ENCODE measurements around the gene OAS3. TPM values are rescaled to one million over a fixed set of nuclear protein-coding genes. Genes with fewer than 3 reads are reported as not detected.

OAS3 gene
- total and polyA plus RNA-seq, 10 of the 15 experiments (the other 5 are each of a cell fraction or from before 2014, with no cell fraction given) = 5.1 to 107 (median 18.0) TPM

GRCh38 chr12:112933129-112933505 lies 5.2 kb upstream of the OAS3 start:
- TF ChIP-seq TBL1XR1 (IDR thresholded peaks at IDR 0.05; ENCODE audit: low read depth, low read length) (no peak), CHD1 (IDR thresholded peaks at IDR 0.05; ENCODE audit: low read depth, low read length) (no peak), MTA2 (IDR thresholded peaks at IDR 0.05; ENCODE audit: low read depth) (no peak), HDAC6 (IDR thresholded peaks at IDR 0.05; ENCODE audit: unreplicated experiment) (no peak), RUNX3 (IDR thresholded peaks at IDR 0.05; ENCODE audit: low read length) (no peak), SMARCA5 (IDR thresholded peaks at IDR 0.05) (no peak), ETV6 (conservative IDR thresholded peaks at IDR 0.05 in 1 of 2, IDR thresholded peaks at IDR 0.05 in 1 of 2; ENCODE audit: borderline replicate concordance in 1 of 2, low read depth in 1 of 2) (no peak), NR2C1 (IDR thresholded peaks at IDR 0.05) (no peak), SPI1 (IDR thresholded peaks at IDR 0.05; ENCODE audit: borderline replicate concordance, insufficient read depth, low read depth, low read length) (no peak), NFIC (IDR thresholded peaks at IDR 0.05; ENCODE audit: low read depth, low read length) (no peak), RFX5 (IDR thresholded peaks at IDR 0.05; ENCODE audit: low read depth, low read length) (no peak)
- TF ChIP-seq, protein P1, sequence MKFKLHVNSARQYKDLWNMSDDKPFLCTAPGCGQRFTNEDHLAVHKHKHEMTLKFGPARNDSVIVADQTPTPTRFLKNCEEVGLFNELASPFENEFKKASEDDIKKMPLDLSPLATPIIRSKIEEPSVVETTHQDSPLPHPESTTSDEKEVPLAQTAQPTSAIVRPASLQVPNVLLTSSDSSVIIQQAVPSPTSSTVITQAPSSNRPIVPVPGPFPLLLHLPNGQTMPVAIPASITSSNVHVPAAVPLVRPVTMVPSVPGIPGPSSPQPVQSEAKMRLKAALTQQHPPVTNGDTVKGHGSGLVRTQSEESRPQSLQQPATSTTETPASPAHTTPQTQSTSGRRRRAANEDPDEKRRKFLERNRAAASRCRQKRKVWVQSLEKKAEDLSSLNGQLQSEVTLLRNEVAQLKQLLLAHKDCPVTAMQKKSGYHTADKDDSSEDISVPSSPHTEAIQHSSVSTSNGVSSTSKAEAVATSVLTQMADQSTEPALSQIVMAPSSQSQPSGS (IDR thresholded peaks at IDR 0.05; ENCODE audit: low read length) = no peak
- ChIA-PET RAD21 (ENCODE audit: unreplicated experiment) (interaction anchor here (0.8 kb wide), 1 partner anchor 32 kb away, joined by 4 read pairs; no protein-coding TSS in a partner anchor), CTCF (no interaction called here), POLR2A (interaction anchor here (0.8 to 1.3 kb wide), 3 partner anchors 13 to 324 kb away, joined by 3 read pairs; no protein-coding TSS in a partner anchor), SMC1A (ENCODE audit: uncharacterized antibody, unreplicated experiment) (interaction anchor here (0.9 to 2.6 kb wide), 4 partner anchors 9 to 33 kb away, joined by 3 to 14 read pairs (median 4); partner anchors contain the start of gene OAS1)
- Histone ChIP-seq H2AFZ (ENCODE audit: control insufficient read depth, low read depth, low read length) (no peak overlapping the region), H3K4me2 (ENCODE audit: control insufficient read depth, insufficient read depth) (no peak overlapping the region), H3K4me3 (no peak overlapping the region), H3K27me3 (replicated peaks in 1 of 2; ENCODE audit: control insufficient read depth in 2 of 2, insufficient read depth in 2 of 2, low read length in 1 of 2) (no peaks in the 10 kb centered on the region), H3K79me2 (ENCODE audit: control insufficient read depth, insufficient read depth, low read length) (no peaks in the 10 kb centered on the region), H3K27ac (ENCODE audit: control insufficient read depth, insufficient read depth) (no peak overlapping the region), H3K4me1 (ENCODE audit: control insufficient read depth, insufficient read depth, low read length) (no peaks in the 10 kb centered on the region; the same call in 1 of the 2 replicates), H3K9me3 (replicated peaks; ENCODE audit: control insufficient read depth, insufficient read depth, low read length) (no peaks in the 10 kb centered on the region; the same call in 2 of the 3 replicates), H4K20me1 (ENCODE audit: control insufficient read depth, insufficient read depth) (no peaks in the 10 kb centered on the region), H3K9ac (ENCODE audit: control insufficient read depth, insufficient read depth, low read length) (no peak overlapping the region), H3K36me3 (ENCODE audit: control insufficient read depth in 2 of 2, insufficient read depth in 2 of 2, low read length in 1 of 2) (no peaks in the 10 kb centered on the region)
- in situ Hi-C loops (cut with MboI) = no loop called here
- intact Hi-C loops (cut with micrococcal nuclease; ENCODE audit: unreplicated experiment) = no loop called here
- ATAC-seq (no peak), DNase-seq (ENCODE audit: low read depth, low spot score) (no peak), FAIRE-seq (no peak)
- 76% methylated on average over 2 of the region's 2 CpGs for WGBS (ENCODE audit: insufficient coverage, insufficient replicate concordance, low lambda C conversion rate, missing lambda C conversion rate)
- no TSS peak for BruUV-seq (replicated peaks)
